ENCODE data around the gene TAB3.

The TAB3 gene

DNA sequence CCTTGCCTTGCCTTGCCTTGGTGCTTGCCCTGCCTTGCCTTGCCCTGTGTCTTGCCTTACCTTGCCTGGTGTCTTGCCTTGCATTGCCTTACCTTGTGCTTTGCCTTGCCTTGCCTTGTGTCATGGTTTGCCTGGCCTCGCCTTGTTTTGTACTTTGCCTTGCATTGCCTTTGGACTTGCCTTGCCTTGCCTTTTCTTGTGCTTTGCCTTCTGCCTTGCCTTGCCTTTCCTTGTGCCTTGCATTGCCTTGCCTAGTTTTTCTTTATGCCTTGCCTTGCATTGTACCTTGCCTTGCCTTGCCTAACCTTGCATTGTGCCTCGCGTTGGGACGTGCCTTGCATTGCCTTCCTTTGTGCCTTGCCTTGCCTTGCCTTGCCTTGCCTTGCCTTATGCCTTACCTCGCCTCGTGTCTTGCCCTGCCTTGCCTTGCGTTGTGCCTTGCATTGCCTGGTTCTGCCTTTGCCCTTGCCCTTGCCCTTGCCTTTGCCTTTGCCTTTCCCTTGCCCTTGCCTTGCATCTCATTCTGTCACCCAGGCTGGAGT is 82.8 kb downstream of the TAB3 start:
- H3K36me3 ChIP-seq (ENCODE audit: low read length), result no peaks in the 10 kb centered on the region
- H3K9ac ChIP-seq (ENCODE audit: low read length), result no peak overlapping the region
- no peaks in the 10 kb centered on the region for H3K9me2 ChIP-seq (replicated peaks; ENCODE audit: insufficient read depth, low read length)
- no peak overlapping the region for H3K27ac ChIP-seq (ENCODE audit: low read depth, low read length)
- no peaks in the 10 kb centered on the region for H3K79me2 ChIP-seq (ENCODE audit: insufficient read depth, low read length)
- no peaks in the 10 kb centered on the region for H3K27me3 ChIP-seq (ENCODE audit: low read length)
- no peak overlapping the region for H3K4me2 ChIP-seq (ENCODE audit: low read depth, low read length, poor library complexity, severe bottlenecking)
- H3K4me3 ChIP-seq (ENCODE audit: insufficient read depth, low read length, poor library complexity, severe bottlenecking), result no peak overlapping the region
- no peaks in the 10 kb centered on the region for H3F3A ChIP-seq (ENCODE audit: insufficient read depth)
- TF ChIP-seq, protein P1, sequence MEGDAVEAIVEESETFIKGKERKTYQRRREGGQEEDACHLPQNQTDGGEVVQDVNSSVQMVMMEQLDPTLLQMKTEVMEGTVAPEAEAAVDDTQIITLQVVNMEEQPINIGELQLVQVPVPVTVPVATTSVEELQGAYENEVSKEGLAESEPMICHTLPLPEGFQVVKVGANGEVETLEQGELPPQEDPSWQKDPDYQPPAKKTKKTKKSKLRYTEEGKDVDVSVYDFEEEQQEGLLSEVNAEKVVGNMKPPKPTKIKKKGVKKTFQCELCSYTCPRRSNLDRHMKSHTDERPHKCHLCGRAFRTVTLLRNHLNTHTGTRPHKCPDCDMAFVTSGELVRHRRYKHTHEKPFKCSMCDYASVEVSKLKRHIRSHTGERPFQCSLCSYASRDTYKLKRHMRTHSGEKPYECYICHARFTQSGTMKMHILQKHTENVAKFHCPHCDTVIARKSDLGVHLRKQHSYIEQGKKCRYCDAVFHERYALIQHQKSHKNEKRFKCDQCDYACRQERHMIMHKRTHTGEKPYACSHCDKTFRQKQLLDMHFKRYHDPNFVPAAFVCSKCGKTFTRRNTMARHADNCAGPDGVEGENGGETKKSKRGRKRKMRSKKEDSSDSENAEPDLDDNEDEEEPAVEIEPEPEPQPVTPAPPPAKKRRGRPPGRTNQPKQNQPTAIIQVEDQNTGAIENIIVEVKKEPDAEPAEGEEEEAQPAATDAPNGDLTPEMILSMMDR (IDR thresholded peaks at IDR 0.05; ENCODE audit: insufficient read depth, low read length, poor library complexity, severe bottlenecking), result no peak
- no peak for TF ChIP-seq EZH2phosphoT487 (conservative IDR thresholded peaks at IDR 0.05; ENCODE audit: low read length)
- no peaks in the 10 kb centered on the region for H4K20me1 ChIP-seq (ENCODE audit: low read depth, low read length)
- no peaks in the 10 kb centered on the region for H3K9me3 ChIP-seq (ENCODE audit: insufficient read depth, low read length)
- no peak overlapping the region for H2AFZ ChIP-seq (ENCODE audit: low read depth, low read length, severe bottlenecking)

DNA sequence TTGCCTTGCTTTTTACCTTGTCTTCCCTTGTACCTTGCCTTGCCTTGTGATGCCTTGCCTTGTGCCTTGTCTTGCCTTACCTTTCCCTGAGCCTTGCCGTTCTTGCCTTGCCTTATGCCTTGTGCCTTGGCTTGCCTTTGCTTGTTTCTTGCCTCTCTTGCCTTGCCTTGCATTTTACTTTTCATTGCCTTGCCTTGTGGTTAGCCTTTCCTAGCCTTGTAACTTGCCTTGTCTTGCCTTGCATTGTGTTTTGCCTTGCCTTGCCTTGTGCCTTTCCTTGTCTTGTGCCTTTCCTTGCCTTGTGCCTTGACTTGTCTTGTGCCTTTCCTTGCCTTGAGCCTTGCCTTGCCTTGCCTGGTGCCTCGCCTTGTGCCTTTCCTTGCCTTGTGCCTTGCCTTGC is 84.6 kb downstream of the TAB3 start:
- TF ChIP-seq EZH2phosphoT487 (conservative IDR thresholded peaks at IDR 0.05; ENCODE audit: low read length), result no peak
- TF ChIP-seq, protein P1 (IDR thresholded peaks at IDR 0.05; ENCODE audit: insufficient read depth, low read length, poor library complexity, severe bottlenecking), result no peak
- no peak overlapping the region for H3K27ac ChIP-seq (ENCODE audit: low read depth, low read length)

DNA sequence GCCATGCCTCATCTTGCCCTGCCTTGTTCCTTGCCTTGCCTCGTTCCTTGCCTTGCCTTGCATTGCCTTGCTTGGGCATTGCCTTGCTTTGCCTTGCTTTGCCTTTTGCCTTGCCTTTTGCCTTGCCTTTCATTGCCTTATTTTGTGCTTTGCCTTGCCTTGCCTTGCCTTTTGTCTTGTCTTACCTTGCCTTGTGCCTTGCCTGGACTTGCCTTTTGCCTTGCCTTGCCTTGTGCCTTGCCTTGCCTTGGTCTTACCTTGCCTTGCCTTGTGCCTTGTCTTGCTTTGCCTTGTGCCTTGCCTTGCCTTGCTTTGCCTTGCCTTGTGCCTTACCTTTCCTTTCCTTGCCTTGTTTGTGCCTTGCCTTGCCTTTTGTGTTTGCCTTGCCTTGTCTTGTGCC is 88.2 kb downstream of the TAB3 start:
- Histone ChIP-seq H3K27me3 (ENCODE audit: low read length) (no peaks in the 10 kb centered on the region), H4K20me1 (ENCODE audit: low read depth, low read length) (no peaks in the 10 kb centered on the region), H2AFZ (ENCODE audit: low read depth, low read length, severe bottlenecking) (no peak overlapping the region), H3K4me3 (ENCODE audit: insufficient read depth, low read length, poor library complexity, severe bottlenecking) (no peak overlapping the region), H3F3A (ENCODE audit: insufficient read depth) (no peaks in the 10 kb centered on the region), H3K9me2 (replicated peaks; ENCODE audit: insufficient read depth, low read length) (no peaks in the 10 kb centered on the region), H3K27ac (ENCODE audit: low read depth, low read length) (no peak overlapping the region), H3K36me3 (ENCODE audit: low read length) (no peaks in the 10 kb centered on the region), H3K4me2 (ENCODE audit: low read depth, low read length, poor library complexity, severe bottlenecking) (no peak overlapping the region), H3K9me3 (ENCODE audit: insufficient read depth, low read length) (no peaks in the 10 kb centered on the region), H3K9ac (ENCODE audit: low read length) (no peak overlapping the region), H3K79me2 (ENCODE audit: insufficient read depth, low read length) (no peaks in the 10 kb centered on the region)
- TF ChIP-seq, protein P1 (IDR thresholded peaks at IDR 0.05; ENCODE audit: insufficient read depth, low read length, poor library complexity, severe bottlenecking), result no peak
- no peak for TF ChIP-seq EZH2phosphoT487 (conservative IDR thresholded peaks at IDR 0.05; ENCODE audit: low read length)

More for the DNA sequence above, 84.6 kb downstream of the TAB3 start:
- Histone ChIP-seq H3K4me2 (ENCODE audit: low read depth, low read length, poor library complexity, severe bottlenecking) (no peak overlapping the region), H3K9ac (ENCODE audit: low read length) (no peak overlapping the region), H3K79me2 (ENCODE audit: insufficient read depth, low read length) (no peaks in the 10 kb centered on the region), H3K9me2 (replicated peaks; ENCODE audit: insufficient read depth, low read length) (no peaks in the 10 kb centered on the region), H3K27me3 (ENCODE audit: low read length) (no peaks in the 10 kb centered on the region), H3K4me3 (ENCODE audit: insufficient read depth, low read length, poor library complexity, severe bottlenecking) (no peak overlapping the region), H3K9me3 (ENCODE audit: insufficient read depth, low read length) (no peaks in the 10 kb centered on the region), H2AFZ (ENCODE audit: low read depth, low read length, severe bottlenecking) (no peak overlapping the region), H3K36me3 (ENCODE audit: low read length) (no peaks in the 10 kb centered on the region), H4K20me1 (ENCODE audit: low read depth, low read length) (no peaks in the 10 kb centered on the region), H3F3A (ENCODE audit: insufficient read depth) (no peaks in the 10 kb centered on the region)

Data from SU-DHL-6 (cell line).